Astrocyte of the spinal cord (primary cell): ENCODE measurements around the gene FAF2.

ENCODE experiments used
- DNase-seq: peaks from one replicate; pipeline ENCODE4 v3.0.0; 2011; ENCODE audit warnings: low read depth, low spot score
- H3K4me3 ChIP-seq: 2 replicates; pipeline ENCODE4 v1.5.1; 2011; ENCODE audit warnings: low read depth, mild to moderate bottlenecking, low read length, moderate library complexity
- in situ Hi-C: cut with HindIII; loops from 2 replicates; pipeline ENCODE4 v1.10.0; 2017; ENCODE audit warnings: low sequenced_read_pairs
- TF ChIP-seq, protein P1 (sequence below): IDR thresholded peaks from 2 replicates; pipeline ENCODE4 v1.5.1; 2012; ENCODE audit warnings: low read depth, mild to moderate bottlenecking, low read length, inconsistent platforms

Gene FAF2

DNA sequence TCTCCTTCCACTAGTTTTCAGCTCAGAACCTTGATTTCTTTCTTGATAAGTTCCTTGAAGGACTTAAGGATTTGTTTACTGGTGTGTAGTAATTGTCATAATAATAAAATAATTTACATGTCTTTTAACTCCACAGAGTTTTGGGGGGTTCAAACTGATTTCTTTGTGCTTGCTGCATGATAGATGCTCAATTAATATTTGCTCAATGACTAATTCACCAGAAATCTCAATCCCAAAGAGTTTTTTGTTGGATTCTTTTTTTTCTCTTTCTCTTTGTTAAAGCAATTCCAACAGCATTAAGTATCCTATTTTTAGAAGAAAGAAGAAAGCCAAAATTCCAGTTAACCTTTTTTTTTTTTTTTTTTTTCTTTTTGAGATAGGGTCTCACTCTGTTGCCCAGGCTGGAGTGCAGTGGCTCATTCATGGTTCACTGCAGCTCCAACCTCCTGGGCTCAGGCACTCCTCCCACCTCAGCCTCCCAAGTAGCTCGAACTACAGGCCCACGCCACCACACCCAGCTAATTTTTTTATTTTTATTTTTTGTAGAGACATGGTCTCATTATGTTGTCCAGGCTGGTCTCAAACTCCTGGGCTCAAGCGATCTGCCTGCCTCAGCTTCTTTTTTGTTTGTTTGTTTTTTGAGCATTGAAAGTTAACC lies 10.8 kb downstream of the FAF2 start:
- no peak for DNase-seq
- TF ChIP-seq, protein P1, sequence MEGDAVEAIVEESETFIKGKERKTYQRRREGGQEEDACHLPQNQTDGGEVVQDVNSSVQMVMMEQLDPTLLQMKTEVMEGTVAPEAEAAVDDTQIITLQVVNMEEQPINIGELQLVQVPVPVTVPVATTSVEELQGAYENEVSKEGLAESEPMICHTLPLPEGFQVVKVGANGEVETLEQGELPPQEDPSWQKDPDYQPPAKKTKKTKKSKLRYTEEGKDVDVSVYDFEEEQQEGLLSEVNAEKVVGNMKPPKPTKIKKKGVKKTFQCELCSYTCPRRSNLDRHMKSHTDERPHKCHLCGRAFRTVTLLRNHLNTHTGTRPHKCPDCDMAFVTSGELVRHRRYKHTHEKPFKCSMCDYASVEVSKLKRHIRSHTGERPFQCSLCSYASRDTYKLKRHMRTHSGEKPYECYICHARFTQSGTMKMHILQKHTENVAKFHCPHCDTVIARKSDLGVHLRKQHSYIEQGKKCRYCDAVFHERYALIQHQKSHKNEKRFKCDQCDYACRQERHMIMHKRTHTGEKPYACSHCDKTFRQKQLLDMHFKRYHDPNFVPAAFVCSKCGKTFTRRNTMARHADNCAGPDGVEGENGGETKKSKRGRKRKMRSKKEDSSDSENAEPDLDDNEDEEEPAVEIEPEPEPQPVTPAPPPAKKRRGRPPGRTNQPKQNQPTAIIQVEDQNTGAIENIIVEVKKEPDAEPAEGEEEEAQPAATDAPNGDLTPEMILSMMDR: no peak
- in situ Hi-C loops: no loop called here
- H3K4me3 ChIP-seq: no peak overlapping the region

DNA sequence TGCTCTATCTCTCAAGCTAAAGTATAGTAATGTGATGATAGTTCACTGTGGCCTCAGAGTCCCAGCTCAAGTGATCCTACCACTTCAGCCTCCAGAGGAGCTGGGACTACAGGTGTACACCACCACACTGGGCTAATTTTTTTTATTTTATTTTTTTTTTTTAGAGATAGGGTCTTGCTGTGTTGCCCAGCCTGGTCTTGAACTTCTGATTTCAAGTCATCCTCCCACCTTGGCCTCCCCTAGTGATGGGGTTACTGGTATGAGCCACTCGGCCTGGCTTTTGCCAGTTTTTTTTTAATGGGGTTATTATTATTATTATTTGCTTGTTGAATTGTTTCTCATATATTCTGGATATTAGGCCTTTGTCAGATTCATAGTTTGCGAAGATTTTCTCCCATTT lies 13.2 kb downstream of the FAF2 start:
- TF ChIP-seq, protein P1: no peak
- no peak overlapping the region for H3K4me3 ChIP-seq
- in situ Hi-C loops: no loop called here

DNA sequence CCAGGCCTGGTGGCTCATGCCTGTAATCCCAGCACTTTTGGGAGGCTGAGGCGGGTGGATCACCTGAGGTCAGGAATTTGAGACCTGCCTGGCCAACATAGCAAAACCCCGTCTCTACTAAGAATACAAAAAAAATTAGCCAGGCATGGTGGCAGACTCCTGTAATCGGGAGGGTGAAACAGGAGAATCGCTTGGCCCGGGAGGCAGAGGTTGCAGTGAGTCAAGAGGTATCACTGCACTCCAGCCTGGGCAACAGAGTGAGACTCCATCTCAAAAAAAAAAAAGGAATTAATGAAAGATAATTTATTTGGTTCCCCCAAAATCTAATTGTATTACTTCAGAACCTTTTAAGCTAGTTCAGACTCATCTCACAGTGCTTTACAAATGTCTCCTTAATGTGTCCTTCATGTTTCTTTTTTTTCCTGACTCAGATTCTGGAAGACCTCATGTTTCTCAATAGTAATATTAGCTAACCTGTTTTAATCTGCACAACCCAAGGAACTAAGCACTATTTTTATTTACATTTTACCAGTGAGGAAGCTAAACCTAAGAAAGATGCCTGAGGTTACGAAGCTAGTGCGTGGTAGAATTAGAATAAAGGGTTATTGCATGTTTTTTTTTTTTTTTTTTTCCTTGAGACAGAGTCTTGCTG lies 15.1 kb downstream of the FAF2 start:
- in situ Hi-C loops: no loop called here
- TF ChIP-seq, protein P1: no peak
- no peak overlapping the region for H3K4me3 ChIP-seq
- no peak for DNase-seq

More for the DNA sequence above, 13.2 kb downstream of the FAF2 start:
- no peak for DNase-seq

DNA sequence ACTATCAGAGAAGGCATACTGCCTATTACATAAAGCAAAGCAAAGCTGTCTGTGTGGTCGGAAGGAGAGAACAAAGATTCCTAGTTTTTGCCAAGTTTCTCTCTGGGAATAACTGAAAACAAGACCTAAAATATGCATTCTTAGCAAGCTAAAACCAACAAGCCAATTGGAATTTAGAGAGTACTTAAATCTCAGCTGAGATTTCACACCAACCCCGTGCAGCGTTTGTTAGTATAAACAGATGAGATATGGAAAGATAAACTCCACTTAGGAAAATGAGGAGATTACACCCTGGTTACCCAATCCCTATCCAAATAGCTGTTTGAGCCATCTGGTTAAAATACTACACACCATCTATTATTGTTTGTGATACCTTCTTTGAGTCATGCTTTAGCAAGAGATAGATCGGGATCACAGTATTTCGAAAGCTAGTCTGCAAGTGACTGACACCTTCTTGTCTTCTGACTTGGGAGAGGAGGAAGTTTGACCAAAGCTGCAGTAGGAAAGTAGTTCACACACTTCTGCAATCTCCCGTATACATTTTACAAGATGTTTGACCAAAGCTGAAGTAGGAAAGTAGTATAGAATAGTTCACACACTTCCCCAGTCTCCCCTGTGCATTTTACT lies 18.2 kb downstream of the FAF2 start:
- in situ Hi-C loops: no loop called here
- H3K4me3 ChIP-seq: no peak overlapping the region
- DNase-seq: peak; percentile 33
- TF ChIP-seq, protein P1: no peak

DNA sequence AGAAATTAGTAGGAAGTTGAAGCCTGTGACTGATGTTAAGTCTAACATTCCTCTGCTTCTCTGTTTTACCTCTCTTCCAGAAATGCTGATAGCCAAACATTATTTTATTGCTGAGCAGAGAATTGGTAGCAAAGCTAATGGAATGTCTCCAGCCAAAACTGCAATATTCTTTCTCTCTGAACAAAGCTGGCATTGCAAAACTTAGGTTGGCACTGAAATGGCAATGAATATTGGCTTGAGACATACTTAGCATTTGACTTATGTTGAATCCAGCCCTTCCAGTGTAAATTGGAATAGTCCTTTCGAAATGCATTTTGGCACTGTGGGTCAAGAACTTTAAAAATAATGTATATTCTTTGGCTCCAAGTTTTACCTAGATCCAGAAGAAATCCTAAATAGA lies 21.1 kb downstream of the FAF2 start:
- no peak for DNase-seq
- in situ Hi-C loops: no loop called here
- H3K4me3 ChIP-seq: no peak overlapping the region
- TF ChIP-seq, protein P1: no peak

DNA sequence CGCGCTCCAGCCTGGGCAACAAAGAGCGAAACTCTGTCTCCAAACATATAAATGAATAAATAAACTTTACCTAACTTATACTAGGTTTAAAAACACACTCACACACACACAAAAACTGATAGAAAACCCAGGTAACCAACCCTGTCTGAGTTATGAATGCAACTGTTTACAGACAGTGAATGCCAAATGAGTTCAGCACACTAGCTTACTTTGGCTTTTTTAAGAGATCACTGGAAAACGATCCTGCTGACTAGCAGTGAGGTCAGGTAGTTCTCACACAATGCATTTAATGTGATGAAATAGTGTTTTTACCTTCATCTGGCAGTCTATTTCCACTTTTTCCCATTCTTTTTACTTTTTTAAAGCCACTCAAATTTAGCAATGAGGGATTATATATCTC lies 22.4 kb downstream of the FAF2 start:
- in situ Hi-C loops: no loop called here
- no peak for DNase-seq
- H3K4me3 ChIP-seq: no peak overlapping the region
- TF ChIP-seq, protein P1: no peak
